Tongue (tissue), 1 donor: ENCODE measurements around the gene KIF3A. TPM values are rescaled to one million over a fixed set of nuclear protein-coding genes. Genes with fewer than 3 reads are reported as not detected.

Experiments
- total RNA-seq: library from RNA; depleted of rRNA; stranded (reverse); fragments of >200 nt; gene quantifications from one replicate; pipeline ENCODE4 v1.2.3, GENCODE V29; 2014

The KIF3A gene
- total RNA-seq, 1 donor from 2014 or later: 7.0 TPM

Other genes with a start within 250 kb of the KIF3A start
- 10.7 TPM for gene IRF1, start 246.8 kb downstream of the KIF3A start, total RNA-seq
- not detected for gene IL5, start 194.0 kb downstream of the KIF3A start, total RNA-seq
- gene RAD50, start 180.6 kb downstream of the KIF3A start, total RNA-seq: 48.8 TPM
- gene IL13, start 79.4 kb downstream of the KIF3A start, total RNA-seq: not detected
- gene IL4, start 63.6 kb downstream of the KIF3A start, total RNA-seq: not detected
- gene CCNI2, start 9.9 kb upstream of the KIF3A start, total RNA-seq: not detected
- gene SEPTIN8, start 39.7 kb upstream of the KIF3A start, total RNA-seq: 43.5 TPM
- 0.10 TPM for gene SOWAHA, start 75.8 kb upstream of the KIF3A start, total RNA-seq
- gene SHROOM1, start 93.1 kb upstream of the KIF3A start, total RNA-seq: 2.9 TPM
- gene GDF9, start 128.9 kb upstream of the KIF3A start, total RNA-seq: 1.7 TPM
- 176 TPM for gene UQCRQ, start 129.1 kb upstream of the KIF3A start, total RNA-seq
- 2.3 TPM for gene LEAP2, start 136.1 kb upstream of the KIF3A start, total RNA-seq
- 77.5 TPM for gene AFF4, start 226.1 kb upstream of the KIF3A start, total RNA-seq